NB4 (cell line): Measurements from ENCODE around the gene HRH2.

Experiments
- CTCF ChIP-seq: IDR thresholded peaks from one replicate; pipeline ENCODE4 v1.5.1; 2012; ENCODE audit warnings: low read depth, low read length
- POLR2A ChIP-seq: IDR thresholded peaks from 2 replicates; pipeline ENCODE4 v1.6.1; 2011; ENCODE audit warnings: mild to moderate bottlenecking; ENCODE audit not compliant: insufficient read length; ENCODE audit errors: extremely low read depth

GRCh38 chr5:175674731-175675346, 17.0 kb downstream of the HRH2 start:
- TF ChIP-seq CTCF, result no peak
- no peak for TF ChIP-seq POLR2A
